H1 (cell line): Measurements from ENCODE around the gene TIE1. TPM values are rescaled to one million over a fixed set of nuclear protein-coding genes. Genes with fewer than 3 reads are reported as not detected.

Experiments
- PHF8 ChIP-seq: fragments of 200-600 bp; sonication (generic); conservative IDR thresholded peaks from 2 replicates; pipeline ENCODE4 v1.7.1; 2012; ENCODE audit warnings: low read depth, mild to moderate bottlenecking, inconsistent platforms, low read length, moderate library complexity
- polyA plus RNA-seq, 7 experiments: library from polyadenylated mRNA; depleted of rRNA in 3 of 7; stranded (reverse) in 5 of 7; unstranded in 2 of 7; fragments of >200 nt in 5 of 7; fragments of 200-250 nt in 2 of 7; gene quantifications; 1 replicate in 5 of 7; 2 replicates in 1 of 7; 4 replicates in 1 of 7; pipeline versions ENCODE4 v1.2.1 to v1.2.3, GENCODE V29; 2011 to 2013; ENCODE audit warnings: missing spikeins in 2 of 7, mixed read lengths in 2 of 7
- total RNA-seq: library from RNA; stranded (reverse); fragmentation: NEBNext Ultra II Directional; extraction: Animal tissue kit (Norgen Biotek cat#: 25700); gene quantifications from 2 replicates; pipeline ENCODE4 v1.2.1, GENCODE V29; 2021

The TIE1 gene
- total and polyA plus RNA-seq, 2 of the 8 experiments (the other 6 are each of a cell fraction or from before 2014, with no cell fraction given), result 0.74 to 2.2 TPM

DNA sequence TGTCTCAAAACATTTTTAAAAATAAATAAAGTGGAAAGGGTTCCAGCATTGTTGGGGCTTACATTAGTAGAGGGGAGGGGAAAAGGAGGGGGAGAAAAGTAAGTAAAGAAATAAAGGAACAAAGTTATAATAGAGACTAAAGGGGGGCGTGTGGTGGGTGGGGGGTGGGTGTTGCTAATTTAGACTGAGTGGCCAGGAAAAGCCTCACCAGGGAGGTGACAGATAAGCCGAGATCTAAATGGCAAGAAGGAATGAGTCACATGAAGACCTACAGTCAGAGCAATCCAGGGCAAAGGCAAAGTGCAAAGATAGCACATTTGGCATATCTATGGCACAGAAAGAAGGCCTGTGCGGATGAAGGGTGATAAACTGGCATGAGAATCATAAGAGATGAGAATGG, 44.3 kb downstream of the TIE1 start (continued):
- no peak for TF ChIP-seq PHF8
